Subcutaneous adipose tissue (tissue), 4 donors: ENCODE data around the gene PAM16. TPM values are rescaled to one million over a fixed set of nuclear protein-coding genes. Genes with fewer than 3 reads are reported as not detected.

Experiments used
- total RNA-seq, 4 donors: library from RNA; depleted of rRNA; stranded (reverse); fragments of >200 nt; gene quantifications; one replicate each; pipeline ENCODE4 v1.1.0, GENCODE V29; 2016
- TF ChIP-seq, protein P1 (sequence below): fragments of 450-650 bp; IDR thresholded peaks from one replicate; pipeline ENCODE4 v1.5.1; 2016; ENCODE audit warnings: low read depth, mild to moderate bottlenecking, control low read depth, antibody characterized with exemption, moderate library complexity

PAM16 gene
- total RNA-seq, 4 donors from 2014 or later = 15.3 to 52.0 (median 34.5) TPM

GRCh38 chr16:4323845-4324488 is 27.2 kb downstream of the PAM16 start:
- TF ChIP-seq, protein P1, sequence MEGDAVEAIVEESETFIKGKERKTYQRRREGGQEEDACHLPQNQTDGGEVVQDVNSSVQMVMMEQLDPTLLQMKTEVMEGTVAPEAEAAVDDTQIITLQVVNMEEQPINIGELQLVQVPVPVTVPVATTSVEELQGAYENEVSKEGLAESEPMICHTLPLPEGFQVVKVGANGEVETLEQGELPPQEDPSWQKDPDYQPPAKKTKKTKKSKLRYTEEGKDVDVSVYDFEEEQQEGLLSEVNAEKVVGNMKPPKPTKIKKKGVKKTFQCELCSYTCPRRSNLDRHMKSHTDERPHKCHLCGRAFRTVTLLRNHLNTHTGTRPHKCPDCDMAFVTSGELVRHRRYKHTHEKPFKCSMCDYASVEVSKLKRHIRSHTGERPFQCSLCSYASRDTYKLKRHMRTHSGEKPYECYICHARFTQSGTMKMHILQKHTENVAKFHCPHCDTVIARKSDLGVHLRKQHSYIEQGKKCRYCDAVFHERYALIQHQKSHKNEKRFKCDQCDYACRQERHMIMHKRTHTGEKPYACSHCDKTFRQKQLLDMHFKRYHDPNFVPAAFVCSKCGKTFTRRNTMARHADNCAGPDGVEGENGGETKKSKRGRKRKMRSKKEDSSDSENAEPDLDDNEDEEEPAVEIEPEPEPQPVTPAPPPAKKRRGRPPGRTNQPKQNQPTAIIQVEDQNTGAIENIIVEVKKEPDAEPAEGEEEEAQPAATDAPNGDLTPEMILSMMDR = no peak

- TF ChIP-seq, protein P1 = no peak
These were observed 27.9 kb downstream of the PAM16 start for GRCh38 chr16:4323071-4323844.

DNA sequence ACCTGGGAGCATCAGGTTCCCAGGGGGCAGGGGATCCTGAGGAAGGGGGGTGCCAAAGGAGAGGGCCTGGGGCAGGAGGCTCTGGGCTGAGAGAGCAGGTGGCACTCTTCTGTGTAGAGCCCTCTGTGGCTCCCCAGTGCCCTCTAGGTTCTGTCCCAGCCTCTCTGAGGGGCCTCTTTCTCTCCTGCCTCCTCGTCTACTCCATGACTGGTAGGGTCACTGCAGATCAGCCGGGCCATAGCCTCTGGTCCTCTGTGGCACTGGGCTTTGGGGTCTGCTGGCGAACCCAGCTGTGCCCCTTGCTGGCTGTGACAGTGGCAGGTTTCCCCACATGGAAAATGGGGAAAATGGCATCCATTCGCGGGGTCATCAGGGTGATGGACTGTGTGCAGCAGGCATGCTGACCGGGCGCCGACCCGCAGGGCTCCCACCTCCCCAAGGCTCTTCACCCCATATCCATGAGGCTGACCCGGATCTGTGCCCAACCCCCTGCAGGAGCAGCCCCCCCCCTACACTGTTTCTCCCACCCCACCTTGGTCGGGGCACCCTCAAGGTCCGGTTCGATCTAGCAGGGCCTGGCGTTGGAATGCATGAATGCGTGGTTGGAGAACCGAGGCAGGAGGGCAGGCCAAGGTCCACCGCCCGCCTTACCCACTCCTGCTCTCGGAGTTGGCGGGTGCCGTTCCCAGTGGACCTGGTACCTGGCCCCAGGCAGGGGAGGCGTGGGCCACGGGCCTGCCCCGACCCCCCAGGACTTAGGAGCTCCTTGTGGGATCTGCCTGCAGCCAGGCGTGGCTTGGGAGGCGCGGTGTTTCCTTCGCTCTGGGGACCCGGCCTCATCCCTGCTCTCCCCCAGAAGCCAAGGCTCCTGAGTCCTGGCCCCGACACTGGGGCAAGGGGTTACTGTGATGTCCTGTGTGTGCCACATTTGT is 28.7 kb downstream of the PAM16 start:
- TF ChIP-seq, protein P1 = no peak

GRCh38 chr16:4321286-4322120 is 29.6 kb downstream of the PAM16 start:
- TF ChIP-seq, protein P1 = no peak

- TF ChIP-seq, protein P1 = no peak
These were observed 30.5 kb downstream of the PAM16 start for GRCh38 chr16:4320571-4321137.
